Natural killer cell treated with Interleukin-12 subunit alpha and Interleukin-12 subunit beta and Interleukin-15 and Interleukin-18, amount 100 ng/mL, for 72 hours (primary cell): Measurements from ENCODE around the gene ST6GALNAC5. TPM values are rescaled to one million over a fixed set of nuclear protein-coding genes. Genes with fewer than 3 reads are reported as not detected.
"Not testable (repeated sequence)": the region's sequence is repeated elsewhere in the genome, so short reads cannot be mapped to it uniquely, and the experiment has no call there.

Source experiments
- ATAC-seq, 2 donors: fragments of 150-1000 bp; cut with Tn5 transposase in 1 of 2; sonication (Bioruptor Pico), chemical (Tn5 transposase) in 1 of 2; 2 replicates each; pipeline ENCODE4 v1.10.0; 2021
- DNase-seq: peaks from one replicate; pipeline ENCODE4 v3.0.0; 2022; ENCODE audit warnings: low spot score
- H3K27ac Mint-ChIP-seq, 2 donors: 1 replicate in 1 of 2; 2 replicates in 1 of 2; pipeline ENCODE4 v1.8.0; 2022; ENCODE audit warnings: mixed read lengths in 2 of 2, mild to moderate bottlenecking in 1 of 2, moderate library complexity in 1 of 2
- H3K27me3 Mint-ChIP-seq, 2 donors: 1 replicate in 1 of 2; 2 replicates in 1 of 2; pipeline ENCODE4 v1.8.0; 2022; ENCODE audit warnings: mixed read lengths in 2 of 2
- H3K36me3 Mint-ChIP-seq: one replicate; pipeline ENCODE4 v1.8.0; 2022; ENCODE audit warnings: mixed read lengths
- H3K4me1 Mint-ChIP-seq, 2 donors: 1 replicate in 1 of 2; 2 replicates in 1 of 2; pipeline ENCODE4 v1.8.0; 2022; ENCODE audit warnings: low read depth in 2 of 2, mixed read lengths in 2 of 2, mild to moderate bottlenecking in 1 of 2
- H3K4me3 Mint-ChIP-seq: one replicate; pipeline ENCODE4 v1.8.0; 2022; ENCODE audit warnings: mixed read lengths
- H3K9me3 Mint-ChIP-seq: 2 replicates; pipeline ENCODE4 v1.8.0; 2022; ENCODE audit warnings: mixed read lengths
- total RNA-seq, 2 donors: library from RNA; stranded (reverse); gene quantifications; one replicate each; pipeline ENCODE4 v1.2.3, GENCODE V29; 2022

The ST6GALNAC5 gene
- not detected for total RNA-seq

- DNase-seq (no peak), ATAC-seq (no peak)
- Mint-ChIP-seq H3K27me3 (peaks cover 32 to 66% of the 10 kb centered on the region in 2 donors), H3K27ac (no peak within 1 kb of the TSS), H3K9me3 (no peaks in the 10 kb centered on the region), H3K36me3 (no peaks in the 10 kb centered on the region), H3K4me1 (no peaks in the 10 kb centered on the region), H3K4me3 (no peak within 1 kb of the TSS)
Measured at GRCh38 chr1:76867342-76868130, at the start of gene ST6GALNAC5. Gene ST6GALNAC5 (plus strand): TSS chr1:76867480.

GRCh38 chr1:76820028-76820427 is 47.3 kb upstream of the ST6GALNAC5 start:
- no peak overlapping the region for H3K4me3 Mint-ChIP-seq
- no peak overlapping the region for H3K27ac Mint-ChIP-seq
- no peaks in the 10 kb centered on the region for H3K36me3 Mint-ChIP-seq
- peaks cover 6% of the 10 kb centered on the region for H3K9me3 Mint-ChIP-seq
- no peaks in the 10 kb centered on the region for H3K4me1 Mint-ChIP-seq
- peaks cover 7 to 9% of the 10 kb centered on the region in 2 donors for H3K27me3 Mint-ChIP-seq
- no peak for ATAC-seq
- no peak for DNase-seq

- H3K27me3 Mint-ChIP-seq, H3K4me1 Mint-ChIP-seq, H3K4me3 Mint-ChIP-seq, H3K36me3 Mint-ChIP-seq, H3K9me3 Mint-ChIP-seq, DNase-seq, H3K27ac Mint-ChIP-seq, ATAC-seq: not testable (repeated sequence)
Measured at GRCh38 chr1:76822961-76823360, 44.3 kb upstream of the ST6GALNAC5 start.

- H3K4me1 Mint-ChIP-seq = no peaks in the 10 kb centered on the region
- H3K36me3 Mint-ChIP-seq = no peaks in the 10 kb centered on the region
- no peak overlapping the region for H3K4me3 Mint-ChIP-seq
Measured at GRCh38 chr1:76824106-76824505, 43.2 kb upstream of the ST6GALNAC5 start.

DNA sequence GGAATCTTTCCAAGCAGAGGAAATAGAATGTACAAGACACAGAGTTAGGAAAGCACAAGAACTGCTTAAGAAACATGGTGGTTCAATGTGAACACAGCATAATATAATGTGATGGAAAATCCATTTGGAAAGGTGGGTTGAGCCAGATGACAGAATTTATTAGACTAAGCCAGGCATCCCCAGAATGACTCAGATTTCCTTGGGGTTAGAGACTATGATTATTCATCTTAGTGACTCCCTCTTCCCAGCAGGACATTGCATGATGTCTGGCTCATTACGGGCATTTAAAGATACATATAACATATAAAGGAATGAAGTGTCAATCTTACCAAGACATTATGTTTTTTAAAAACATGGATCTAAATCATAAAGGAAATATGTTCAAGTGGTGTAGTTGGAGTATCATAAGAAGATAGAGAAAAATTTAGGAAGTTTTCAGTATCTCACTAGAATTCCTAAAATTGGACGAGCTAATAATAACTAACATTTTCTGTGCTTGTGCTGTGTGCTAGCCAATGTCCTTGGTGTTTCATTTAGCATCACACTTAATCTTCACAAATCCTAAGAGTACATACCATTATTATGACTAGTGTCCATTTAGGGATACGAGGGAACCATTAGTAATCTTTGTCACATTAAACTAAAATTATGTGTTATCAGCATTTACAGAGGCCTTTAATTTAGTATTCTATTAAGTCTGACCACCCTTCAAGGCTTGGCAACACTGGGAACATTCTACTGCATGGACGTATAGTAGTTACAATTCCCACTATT is 41.0 kb upstream of the ST6GALNAC5 start:
- Mint-ChIP-seq H3K4me1 (peaks cover 0 to 5% of the 10 kb centered on the region in 2 donors), H3K36me3 (no peaks in the 10 kb centered on the region), H3K9me3 (peaks cover 3% of the 10 kb centered on the region), H3K27me3 (peaks cover 0 to 4% of the 10 kb centered on the region in 2 donors), H3K4me3 (no peak overlapping the region), H3K27ac (no peak overlapping the region)
- DNase-seq (no peak), ATAC-seq (no peak)

More at GRCh38 chr1:76824106-76824505, 43.2 kb upstream of the ST6GALNAC5 start:
- peaks cover under 1 to 4% of the 10 kb centered on the region in 2 donors for H3K27me3 Mint-ChIP-seq
- ATAC-seq = no peak
- H3K27ac Mint-ChIP-seq = no peak overlapping the region
- peaks cover 4% of the 10 kb centered on the region for H3K9me3 Mint-ChIP-seq
- no peak for DNase-seq

DNA sequence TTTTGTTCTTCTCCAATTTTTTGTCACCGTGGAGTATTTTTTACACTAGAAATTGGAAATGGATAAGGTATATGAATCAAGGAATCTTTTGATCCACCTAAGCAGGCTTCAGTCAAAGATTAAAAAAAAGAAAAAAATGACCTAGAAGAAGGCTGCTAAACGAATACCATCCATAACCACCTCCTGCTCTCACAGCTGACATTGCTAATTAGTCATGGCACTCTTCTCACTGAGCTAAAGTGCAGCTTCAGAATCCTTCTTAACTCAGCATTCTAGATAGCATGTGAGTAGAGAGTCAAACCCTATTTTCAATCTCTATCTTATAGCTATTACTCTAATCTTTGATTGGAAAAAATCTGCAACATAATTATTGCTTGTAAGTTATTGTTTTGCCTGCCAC is 40.2 kb upstream of the ST6GALNAC5 start:
- peaks cover 3% of the 10 kb centered on the region for H3K9me3 Mint-ChIP-seq
- H3K27ac Mint-ChIP-seq = no peak overlapping the region
- H3K4me1 Mint-ChIP-seq = peaks cover 0 to 5% of the 10 kb centered on the region in 2 donors
- no peaks in the 10 kb centered on the region for H3K36me3 Mint-ChIP-seq
- no peak for ATAC-seq
- H3K27me3 Mint-ChIP-seq = peaks cover 0 to 4% of the 10 kb centered on the region in 2 donors
- H3K4me3 Mint-ChIP-seq = no peak overlapping the region
- DNase-seq = no peak

DNA sequence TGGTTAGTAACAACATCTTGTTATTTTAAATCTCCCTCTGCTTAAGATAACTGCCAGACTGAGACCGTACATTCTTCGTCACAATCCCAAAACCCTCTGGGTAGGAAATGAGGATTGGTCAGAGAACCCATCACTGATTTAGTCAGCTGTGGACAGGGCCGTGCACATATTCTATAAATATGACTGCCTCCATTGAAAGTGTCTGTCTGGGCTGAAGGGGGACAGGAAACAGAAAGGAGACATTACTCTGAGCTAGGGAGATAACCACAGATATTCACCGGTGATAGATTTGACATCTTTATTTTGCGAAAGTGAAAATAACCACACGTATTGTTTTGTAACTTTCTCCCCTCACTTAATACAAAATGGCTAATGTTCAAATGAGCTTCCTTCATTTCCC is 36.9 kb upstream of the ST6GALNAC5 start:
- Mint-ChIP-seq H3K9me3 (no peaks in the 10 kb centered on the region), H3K27me3 (peaks cover 0 to 9% of the 10 kb centered on the region in 2 donors), H3K4me3 (no peak overlapping the region), H3K4me1 (peaks cover 0 to 5% of the 10 kb centered on the region in 2 donors), H3K36me3 (no peaks in the 10 kb centered on the region), H3K27ac (no peak overlapping the region)
- ATAC-seq = no peak
- no peak for DNase-seq

DNA sequence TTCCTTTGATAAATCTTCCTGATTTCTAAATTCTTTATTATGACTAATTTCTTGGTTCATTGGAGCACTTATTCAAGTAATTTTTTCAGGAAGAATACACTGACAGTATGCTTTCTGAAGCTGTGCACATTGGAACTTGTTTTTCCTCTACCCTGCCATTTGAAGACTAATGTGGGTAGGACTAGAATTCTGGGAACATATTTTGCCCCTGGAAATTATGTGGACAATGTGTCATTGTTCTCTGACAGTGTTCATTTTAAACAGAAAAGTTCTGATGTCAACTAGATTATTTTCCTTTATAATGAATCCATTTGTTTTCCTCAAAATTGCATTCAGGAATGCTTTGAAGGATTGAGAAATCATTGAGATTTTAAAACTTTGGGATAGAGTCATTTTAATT is 34.8 kb upstream of the ST6GALNAC5 start:
- Mint-ChIP-seq H3K27me3 (peaks cover 0 to 14% of the 10 kb centered on the region in 2 donors), H3K27ac (no peak overlapping the region), H3K4me3 (no peak overlapping the region), H3K9me3 (no peaks in the 10 kb centered on the region), H3K4me1 (peaks cover 0 to 5% of the 10 kb centered on the region in 2 donors), H3K36me3 (no peaks in the 10 kb centered on the region)
- ATAC-seq (no peak), DNase-seq (no peak)

DNA sequence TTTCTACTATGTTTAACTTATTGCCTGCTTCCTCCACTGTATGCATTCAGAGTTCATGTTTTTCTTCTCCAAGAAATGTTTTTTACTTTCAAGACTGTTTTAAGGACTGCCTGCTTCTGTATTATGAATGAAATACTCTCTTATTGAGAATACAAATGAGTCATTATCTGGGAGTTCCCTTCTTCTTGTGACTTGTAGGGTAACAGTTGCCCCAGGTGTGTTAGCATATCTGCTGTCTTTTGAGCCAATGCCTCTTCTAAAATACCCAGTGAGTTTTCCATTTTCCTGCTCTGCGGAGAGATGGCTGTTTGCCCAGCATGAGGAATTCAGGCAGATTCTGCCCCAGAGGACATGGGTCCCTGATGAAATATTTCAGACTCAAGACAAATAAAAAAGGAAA is 34.1 kb upstream of the ST6GALNAC5 start:
- H3K27me3 Mint-ChIP-seq = peaks cover 0 to 14% of the 10 kb centered on the region in 2 donors
- no peaks in the 10 kb centered on the region for H3K36me3 Mint-ChIP-seq
- no peak overlapping the region for H3K4me3 Mint-ChIP-seq
- no peaks in the 10 kb centered on the region for H3K9me3 Mint-ChIP-seq
- ATAC-seq (no peak), DNase-seq (no peak)
- H3K27ac Mint-ChIP-seq = no peak overlapping the region
- peaks cover 0 to 5% of the 10 kb centered on the region in 2 donors for H3K4me1 Mint-ChIP-seq

GRCh38 chr1:76833856-76834255 is 33.4 kb upstream of the ST6GALNAC5 start:
- no peaks in the 10 kb centered on the region for H3K9me3 Mint-ChIP-seq
- H3K4me1 Mint-ChIP-seq = peaks cover 0 to 5% of the 10 kb centered on the region in 2 donors
- no peak overlapping the region for H3K27ac Mint-ChIP-seq
- peaks cover 0 to 14% of the 10 kb centered on the region in 2 donors for H3K27me3 Mint-ChIP-seq
- H3K36me3 Mint-ChIP-seq = no peaks in the 10 kb centered on the region
- DNase-seq (no peak), ATAC-seq (no peak)
- H3K4me3 Mint-ChIP-seq = no peak overlapping the region

GRCh38 chr1:76835203-76835602 is 32.1 kb upstream of the ST6GALNAC5 start:
- no peak for DNase-seq
- H3K27me3 Mint-ChIP-seq = peaks cover 0 to 14% of the 10 kb centered on the region in 2 donors
- H3K4me1 Mint-ChIP-seq = peaks cover 0 to 5% of the 10 kb centered on the region in 2 donors
- no peak overlapping the region for H3K4me3 Mint-ChIP-seq
- no peaks in the 10 kb centered on the region for H3K36me3 Mint-ChIP-seq
- H3K9me3 Mint-ChIP-seq = no peaks in the 10 kb centered on the region
- no peak for ATAC-seq
- no peak overlapping the region for H3K27ac Mint-ChIP-seq

DNA sequence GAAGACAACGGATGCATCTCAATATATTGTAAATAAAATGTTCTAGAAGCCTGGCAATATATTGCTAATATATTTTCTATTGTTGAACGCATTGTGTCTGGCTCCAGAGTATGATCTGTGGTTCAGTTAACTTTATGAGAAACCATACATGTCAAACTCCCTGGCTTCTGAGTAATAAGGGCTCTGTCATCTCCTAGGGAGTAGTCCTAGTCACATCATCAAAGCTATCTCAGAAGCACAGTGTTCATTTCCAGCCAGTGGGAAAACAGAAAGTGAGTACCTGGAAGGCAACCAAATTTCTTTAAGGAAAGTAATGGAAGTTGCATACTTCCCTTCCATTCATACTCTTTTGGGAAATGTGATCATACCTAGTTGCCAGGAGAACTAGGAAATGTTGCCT is 27.0 kb upstream of the ST6GALNAC5 start:
- no peaks in the 10 kb centered on the region for H3K9me3 Mint-ChIP-seq
- no peak overlapping the region for H3K4me3 Mint-ChIP-seq
- no peak overlapping the region for H3K27ac Mint-ChIP-seq
- no peaks in the 10 kb centered on the region for H3K36me3 Mint-ChIP-seq
- no peak for ATAC-seq
- peaks cover 10% of the 10 kb centered on the region in 2 donors for H3K4me1 Mint-ChIP-seq
- H3K27me3 Mint-ChIP-seq = peaks cover 0 to 5% of the 10 kb centered on the region in 2 donors
- no peak for DNase-seq

GRCh38 chr1:76841460-76841859 is 25.8 kb upstream of the ST6GALNAC5 start:
- Mint-ChIP-seq H3K4me1 (peaks cover 10% of the 10 kb centered on the region in 2 donors), H3K27ac (no peak overlapping the region), H3K4me3 (no peak overlapping the region), H3K36me3 (no peaks in the 10 kb centered on the region), H3K27me3 (no peaks in the 10 kb centered on the region), H3K9me3 (no peaks in the 10 kb centered on the region)
- DNase-seq (no peak), ATAC-seq (no peak)

GRCh38 chr1:76843821-76844464 is 23.3 kb upstream of the ST6GALNAC5 start:
- Mint-ChIP-seq H3K27me3 (no peaks in the 10 kb centered on the region), H3K4me3 (no peak overlapping the region), H3K4me1 (peaks cover 10% of the 10 kb centered on the region in 2 donors), H3K27ac (no peak overlapping the region), H3K9me3 (peaks cover 4% of the 10 kb centered on the region), H3K36me3 (no peaks in the 10 kb centered on the region)
- ATAC-seq (no peak), DNase-seq (no peak)
